ENCODE data around the gene TMEM150A.

GRCh38 chr2:85577386-85578242, 24.9 kb downstream of the TMEM150A start, which contains the start of gene VAMP8:
- no peak for TF ChIP-seq LEF1 (IDR thresholded peaks at IDR 0.05; ENCODE audit: borderline replicate concordance)
- TF ChIP-seq, protein P1, sequence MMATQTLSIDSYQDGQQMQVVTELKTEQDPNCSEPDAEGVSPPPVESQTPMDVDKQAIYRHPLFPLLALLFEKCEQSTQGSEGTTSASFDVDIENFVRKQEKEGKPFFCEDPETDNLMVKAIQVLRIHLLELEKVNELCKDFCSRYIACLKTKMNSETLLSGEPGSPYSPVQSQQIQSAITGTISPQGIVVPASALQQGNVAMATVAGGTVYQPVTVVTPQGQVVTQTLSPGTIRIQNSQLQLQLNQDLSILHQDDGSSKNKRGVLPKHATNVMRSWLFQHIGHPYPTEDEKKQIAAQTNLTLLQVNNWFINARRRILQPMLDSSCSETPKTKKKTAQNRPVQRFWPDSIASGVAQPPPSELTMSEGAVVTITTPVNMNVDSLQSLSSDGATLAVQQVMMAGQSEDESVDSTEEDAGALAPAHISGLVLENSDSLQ (IDR thresholded peaks at IDR 0.05): no peak
- no peak for TF ChIP-seq FOXA1 (IDR thresholded peaks at IDR 0.05)
- no peak for TF ChIP-seq NFRKB (IDR thresholded peaks at IDR 0.05)
- no peak for TF ChIP-seq HDGF (IDR thresholded peaks at IDR 0.05; ENCODE audit: borderline replicate concordance)
- no peak for TF ChIP-seq BHLHE40 (IDR thresholded peaks at IDR 0.05; ENCODE audit: borderline replicate concordance)
- no peak for TF ChIP-seq ZNF384 (IDR thresholded peaks at IDR 0.05)
- TF ChIP-seq SP1 (IDR thresholded peaks at IDR 0.05): no peak
- TF ChIP-seq FOXK2 (IDR thresholded peaks at IDR 0.05): no peak
- TF ChIP-seq SUZ12 (IDR thresholded peaks at IDR 0.05): no peak
- no peak for TF ChIP-seq ARNT (IDR thresholded peaks at IDR 0.05)
- no peak for TF ChIP-seq FOXM1 (IDR thresholded peaks at IDR 0.05; ENCODE audit: borderline replicate concordance)
- no peak for TF ChIP-seq L3MBTL2 (conservative IDR thresholded peaks at IDR 0.05)
- TF ChIP-seq TARDBP (IDR thresholded peaks at IDR 0.05): no peak
